ENCODE results near the gene PPP3R1. TPM values are rescaled to one million over a fixed set of nuclear protein-coding genes. Genes with fewer than 3 reads are reported as not detected.

The PPP3R1 gene
- total and polyA plus RNA-seq, 9 of the 15 experiments (the other 6 are each of a cell fraction or from before 2014, with no cell fraction given), result 3.7 to 70.0 (median 24.8) TPM

DNA sequence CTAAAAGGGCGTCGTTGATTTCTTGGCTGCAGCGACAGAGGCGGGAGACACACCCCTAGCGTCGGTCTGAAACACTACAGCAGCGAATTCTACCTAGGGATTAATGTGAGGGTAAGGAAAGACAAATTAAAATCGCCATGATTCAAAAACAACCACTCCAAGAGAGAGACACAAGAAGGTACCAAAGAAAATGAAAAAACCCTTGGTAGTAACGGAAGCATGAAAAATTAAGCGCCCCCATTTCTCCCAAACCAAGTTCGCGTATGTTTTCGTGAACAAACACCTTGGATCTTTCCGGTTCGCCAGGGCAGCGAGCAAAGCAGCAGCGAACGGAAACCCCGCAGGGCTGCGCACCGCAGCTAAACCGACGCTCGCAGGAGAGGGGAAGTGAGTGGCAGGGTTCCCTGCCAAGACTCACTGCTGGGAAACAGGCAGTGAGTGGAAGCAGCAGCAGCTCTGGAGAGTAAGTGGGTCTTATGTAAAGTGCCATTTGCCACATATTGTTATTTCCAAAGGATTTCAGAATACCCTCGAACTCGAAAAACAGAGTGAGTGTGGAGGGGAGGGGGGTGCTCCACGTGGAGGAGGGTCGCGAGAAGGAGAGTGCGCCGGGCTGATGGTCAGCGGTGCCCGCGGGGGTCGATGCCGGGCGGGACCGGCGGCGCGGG lies 1.0 kb downstream of the PPP3R1 start (continued):
- TF ChIP-seq, protein P1, sequence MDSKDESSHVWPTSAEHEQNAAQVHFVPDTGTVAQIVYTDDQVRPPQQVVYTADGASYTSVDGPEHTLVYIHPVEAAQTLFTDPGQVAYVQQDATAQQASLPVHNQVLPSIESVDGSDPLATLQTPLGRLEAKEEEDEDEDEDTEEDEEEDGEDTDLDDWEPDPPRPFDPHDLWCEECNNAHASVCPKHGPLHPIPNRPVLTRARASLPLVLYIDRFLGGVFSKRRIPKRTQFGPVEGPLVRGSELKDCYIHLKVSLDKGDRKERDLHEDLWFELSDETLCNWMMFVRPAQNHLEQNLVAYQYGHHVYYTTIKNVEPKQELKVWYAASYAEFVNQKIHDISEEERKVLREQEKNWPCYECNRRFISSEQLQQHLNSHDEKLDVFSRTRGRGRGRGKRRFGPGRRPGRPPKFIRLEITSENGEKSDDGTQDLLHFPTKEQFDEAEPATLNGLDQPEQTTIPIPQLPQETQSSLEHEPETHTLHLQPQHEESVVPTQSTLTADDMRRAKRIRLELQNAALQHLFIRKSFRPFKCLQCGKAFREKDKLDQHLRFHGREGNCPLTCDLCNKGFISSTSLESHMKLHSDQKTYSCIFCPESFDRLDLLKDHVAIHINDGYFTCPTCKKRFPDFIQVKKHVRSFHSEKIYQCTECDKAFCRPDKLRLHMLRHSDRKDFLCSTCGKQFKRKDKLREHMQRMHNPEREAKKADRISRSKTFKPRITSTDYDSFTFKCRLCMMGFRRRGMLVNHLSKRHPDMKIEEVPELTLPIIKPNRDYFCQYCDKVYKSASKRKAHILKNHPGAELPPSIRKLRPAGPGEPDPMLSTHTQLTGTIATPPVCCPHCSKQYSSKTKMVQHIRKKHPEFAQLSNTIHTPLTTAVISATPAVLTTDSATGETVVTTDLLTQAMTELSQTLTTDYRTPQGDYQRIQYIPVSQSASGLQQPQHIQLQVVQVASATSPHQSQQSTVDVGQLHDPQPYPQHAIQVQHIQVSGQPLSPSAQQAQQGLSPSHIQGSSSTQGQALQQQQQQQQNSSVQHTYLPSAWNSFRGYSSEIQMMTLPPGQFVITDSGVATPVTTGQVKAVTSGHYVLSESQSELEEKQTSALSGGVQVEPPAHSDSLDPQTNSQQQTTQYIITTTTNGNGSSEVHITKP (IDR thresholded peaks at IDR 0.05; ENCODE audit: partially characterized antibody), result peak; percentile 36
- TF ChIP-seq HDAC2 (IDR thresholded peaks at IDR 0.05) (0 out of 2 replicates have a peak, but pooled peaks have one; percentile 74), TRIM28 (IDR thresholded peaks at IDR 0.05) (no peak; the same call in 1 of the 2 replicates), TBL1XR1 (IDR thresholded peaks at IDR 0.05; ENCODE audit: low read length in 2 of 2) (0 out of 4 replicates have a peak, but pooled peaks of 1 of the 2 experiments have one; percentile 13), STAT5B (CRISPR knock-in tag; IDR thresholded peaks at IDR 0.05) (no peak), ARHGAP35 (IDR thresholded peaks at IDR 0.05; ENCODE audit: partially characterized antibody) (peak; percentile 15), SAFB2 (IDR thresholded peaks at IDR 0.05; ENCODE audit: borderline replicate concordance, low read depth, low read length, severe bottlenecking) (no peak), FOXJ3 (CRISPR knock-in tag; IDR thresholded peaks at IDR 0.05) (no peak), CTBP1 (IDR thresholded peaks at IDR 0.05; ENCODE audit: borderline replicate concordance) (peak; percentile 11; the same call in 1 of the 2 replicates), RCOR1 (IDR thresholded peaks at IDR 0.05; ENCODE audit: borderline replicate concordance in 1 of 2, low read depth in 2 of 2, low read length in 2 of 2) (no peak), SLC30A9 (CRISPR knock-in tag; IDR thresholded peaks at IDR 0.05) (no peak), SUPT5H (IDR thresholded peaks at IDR 0.05) (peak; percentile 47), TAF1 (IDR thresholded peaks at IDR 0.05; ENCODE audit: control insufficient read depth, extremely low read depth, insufficient read depth, low read length, severe bottlenecking) (peak; percentile 41), RNF2 (IDR thresholded peaks at IDR 0.05) (no peak), BCOR (IDR thresholded peaks at IDR 0.05) (peak; percentile 43), ETV5 (CRISPR knock-in tag; IDR thresholded peaks at IDR 0.05; ENCODE audit: low read depth) (peak; percentile 10; the same call in 1 of the 2 replicates), NFIC (IDR thresholded peaks at IDR 0.05) (0 out of 2 replicates have a peak, but pooled peaks have one; percentile 4), ZNF324 (CRISPR knock-in tag; IDR thresholded peaks at IDR 0.05) (0 out of 2 replicates have a peak, but pooled peaks have one; percentile 8), ZNF274 (IDR thresholded peaks at IDR 0.05; ENCODE audit: borderline replicate concordance, low read depth, low read length) (no peak), HMGN3 (IDR thresholded peaks at IDR 0.05; ENCODE audit: borderline replicate concordance, extremely low read depth, insufficient read length, low read depth, low read length) (peak; percentile 33), NR3C1 (CRISPR knock-in tag; IDR thresholded peaks at IDR 0.05) (no peak)
- TF ChIP-seq, protein P2, sequence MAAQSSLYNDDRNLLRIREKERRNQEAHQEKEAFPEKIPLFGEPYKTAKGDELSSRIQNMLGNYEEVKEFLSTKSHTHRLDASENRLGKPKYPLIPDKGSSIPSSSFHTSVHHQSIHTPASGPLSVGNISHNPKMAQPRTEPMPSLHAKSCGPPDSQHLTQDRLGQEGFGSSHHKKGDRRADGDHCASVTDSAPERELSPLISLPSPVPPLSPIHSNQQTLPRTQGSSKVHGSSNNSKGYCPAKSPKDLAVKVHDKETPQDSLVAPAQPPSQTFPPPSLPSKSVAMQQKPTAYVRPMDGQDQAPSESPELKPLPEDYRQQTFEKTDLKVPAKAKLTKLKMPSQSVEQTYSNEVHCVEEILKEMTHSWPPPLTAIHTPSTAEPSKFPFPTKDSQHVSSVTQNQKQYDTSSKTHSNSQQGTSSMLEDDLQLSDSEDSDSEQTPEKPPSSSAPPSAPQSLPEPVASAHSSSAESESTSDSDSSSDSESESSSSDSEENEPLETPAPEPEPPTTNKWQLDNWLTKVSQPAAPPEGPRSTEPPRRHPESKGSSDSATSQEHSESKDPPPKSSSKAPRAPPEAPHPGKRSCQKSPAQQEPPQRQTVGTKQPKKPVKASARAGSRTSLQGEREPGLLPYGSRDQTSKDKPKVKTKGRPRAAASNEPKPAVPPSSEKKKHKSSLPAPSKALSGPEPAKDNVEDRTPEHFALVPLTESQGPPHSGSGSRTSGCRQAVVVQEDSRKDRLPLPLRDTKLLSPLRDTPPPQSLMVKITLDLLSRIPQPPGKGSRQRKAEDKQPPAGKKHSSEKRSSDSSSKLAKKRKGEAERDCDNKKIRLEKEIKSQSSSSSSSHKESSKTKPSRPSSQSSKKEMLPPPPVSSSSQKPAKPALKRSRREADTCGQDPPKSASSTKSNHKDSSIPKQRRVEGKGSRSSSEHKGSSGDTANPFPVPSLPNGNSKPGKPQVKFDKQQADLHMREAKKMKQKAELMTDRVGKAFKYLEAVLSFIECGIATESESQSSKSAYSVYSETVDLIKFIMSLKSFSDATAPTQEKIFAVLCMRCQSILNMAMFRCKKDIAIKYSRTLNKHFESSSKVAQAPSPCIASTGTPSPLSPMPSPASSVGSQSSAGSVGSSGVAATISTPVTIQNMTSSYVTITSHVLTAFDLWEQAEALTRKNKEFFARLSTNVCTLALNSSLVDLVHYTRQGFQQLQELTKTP (IDR thresholded peaks at IDR 0.05; ENCODE audit: low read depth in 1 of 2, partially characterized antibody in 2 of 2), result peak in 1 of 2 experiments; percentile 47

Measured in K562 (cell line).